Skeletal muscle satellite cell (primary cell): ENCODE results near the gene PON1.
A peak's percentile ranks its signal among the peaks of the same experiment; 100 is the strongest.

Experiments used
- H3K27me3 ChIP-seq: 2 replicates; pipeline ENCODE4 v1.7.0; 2013; ENCODE audit warnings: low read length; ENCODE audit not compliant: control insufficient read depth, insufficient read depth
- H3K36me3 ChIP-seq: 2 replicates; pipeline ENCODE4 v1.7.0; 2013; ENCODE audit warnings: mild to moderate bottlenecking, control low read depth, low read length; ENCODE audit not compliant: insufficient read depth
- H3K4me1 ChIP-seq: 2 replicates; pipeline ENCODE4 v1.7.0; 2013; ENCODE audit warnings: low read length; ENCODE audit not compliant: control insufficient read depth, insufficient read depth
- H3K4me2 ChIP-seq: 2 replicates; pipeline ENCODE4 v1.7.0; 2013; ENCODE audit warnings: mild to moderate bottlenecking, low read length
- H3K4me3 ChIP-seq: 2 replicates; pipeline ENCODE4 v1.7.0; 2013; ENCODE audit warnings: low read length
- H3K9ac ChIP-seq: 2 replicates; pipeline ENCODE4 v1.7.0; 2013; ENCODE audit warnings: mild to moderate bottlenecking, low read depth, low read length, moderate library complexity
- H3K9me3 ChIP-seq: replicated peaks from 2 replicates; pipeline ENCODE4 v1.7.0; 2013; ENCODE audit warnings: mild to moderate bottlenecking, control low read depth, low read length

Gene PON1

GRCh38 chr7:95286096-95286495 lies 38.2 kb downstream of the PON1 start:
- Histone ChIP-seq H3K27me3 (no peaks in the 10 kb centered on the region), H3K9ac (no peak overlapping the region), H3K4me3 (no peak overlapping the region), H3K4me1 (no peaks in the 10 kb centered on the region), H3K9me3 (no peaks in the 10 kb centered on the region), H3K4me2 (no peak overlapping the region), H3K36me3 (no peaks in the 10 kb centered on the region)

GRCh38 chr7:95279417-95279816 lies 44.9 kb downstream of the PON1 start:
- H3K4me2 ChIP-seq, result no peak overlapping the region

GRCh38 chr7:95276114-95276513 lies 48.2 kb downstream of the PON1 start:
- Histone ChIP-seq H3K4me1 (peaks cover 4% of the 10 kb centered on the region), H3K36me3 (no peaks in the 10 kb centered on the region), H3K9me3 (no peaks in the 10 kb centered on the region), H3K4me2 (no peak overlapping the region), H3K4me3 (no peak overlapping the region), H3K9ac (no peak overlapping the region), H3K27me3 (no peaks in the 10 kb centered on the region)

More at GRCh38 chr7:95279417-95279816, 44.9 kb downstream of the PON1 start:
- Histone ChIP-seq H3K4me1 (no peaks in the 10 kb centered on the region), H3K9ac (no peak overlapping the region), H3K27me3 (no peaks in the 10 kb centered on the region), H3K4me3 (no peak overlapping the region), H3K9me3 (no peaks in the 10 kb centered on the region), H3K36me3 (no peaks in the 10 kb centered on the region)

- Histone ChIP-seq H3K4me1 (peaks cover 15% of the 10 kb centered on the region), H3K9ac (no peak overlapping the region), H3K4me3 (no peak overlapping the region), H3K4me2 (no peak overlapping the region), H3K9me3 (no peaks in the 10 kb centered on the region), H3K27me3 (no peaks in the 10 kb centered on the region), H3K36me3 (no peaks in the 10 kb centered on the region)
These were observed 54.7 kb downstream of the PON1 start for GRCh38 chr7:95269640-95270039.

- H3K4me1 ChIP-seq, result peaks cover 25% of the 10 kb centered on the region
- no peaks in the 10 kb centered on the region for H3K27me3 ChIP-seq
- no peaks in the 10 kb centered on the region for H3K36me3 ChIP-seq
- no peak overlapping the region for H3K4me2 ChIP-seq
- no peak overlapping the region for H3K9ac ChIP-seq
- H3K9me3 ChIP-seq, result no peaks in the 10 kb centered on the region
- H3K4me3 ChIP-seq, result no peak overlapping the region
These were observed 56.6 kb downstream of the PON1 start for GRCh38 chr7:95267754-95268153.

- Histone ChIP-seq H3K4me2 (no peak overlapping the region), H3K27me3 (no peaks in the 10 kb centered on the region), H3K4me3 (no peak overlapping the region)
These were observed 58.7 kb downstream of the PON1 start for GRCh38 chr7:95265634-95266033.

GRCh38 chr7:95264363-95264891 lies 59.9 kb downstream of the PON1 start:
- Histone ChIP-seq H3K9me3 (no peaks in the 10 kb centered on the region), H3K9ac (peak overlapping the region; percentile 52), H3K4me2 (peak overlapping the region; percentile 79), H3K27me3 (no peaks in the 10 kb centered on the region), H3K36me3 (no peaks in the 10 kb centered on the region), H3K4me3 (peak overlapping the region; percentile 57), H3K4me1 (peaks cover 21% of the 10 kb centered on the region)

More at GRCh38 chr7:95265634-95266033, 58.7 kb downstream of the PON1 start:
- no peaks in the 10 kb centered on the region for H3K9me3 ChIP-seq
- H3K36me3 ChIP-seq, result no peaks in the 10 kb centered on the region
- H3K4me1 ChIP-seq, result peaks cover 21% of the 10 kb centered on the region
- H3K9ac ChIP-seq, result no peak overlapping the region

- H3K4me1 ChIP-seq, result peaks cover 21% of the 10 kb centered on the region
- no peaks in the 10 kb centered on the region for H3K27me3 ChIP-seq
- peak overlapping the region; percentile 79 for H3K4me2 ChIP-seq
- H3K4me3 ChIP-seq, result peak overlapping the region; percentile 57
- peak overlapping the region; percentile 51 for H3K9ac ChIP-seq
- no peaks in the 10 kb centered on the region for H3K9me3 ChIP-seq
- H3K36me3 ChIP-seq, result no peaks in the 10 kb centered on the region
These were observed 60.5 kb downstream of the PON1 start for GRCh38 chr7:95263785-95264362.

GRCh38 chr7:95262875-95263274 lies 61.5 kb downstream of the PON1 start:
- Histone ChIP-seq H3K4me2 (no peak overlapping the region), H3K4me3 (no peak overlapping the region), H3K36me3 (no peaks in the 10 kb centered on the region), H3K9ac (no peak overlapping the region), H3K27me3 (no peaks in the 10 kb centered on the region), H3K4me1 (peaks cover 21% of the 10 kb centered on the region), H3K9me3 (no peaks in the 10 kb centered on the region)

GRCh38 chr7:95261895-95262415 lies 62.4 kb downstream of the PON1 start:
- Histone ChIP-seq H3K4me1 (peaks cover 21% of the 10 kb centered on the region), H3K9me3 (no peaks in the 10 kb centered on the region), H3K9ac (no peak overlapping the region), H3K27me3 (no peaks in the 10 kb centered on the region), H3K4me2 (no peak overlapping the region), H3K36me3 (no peaks in the 10 kb centered on the region), H3K4me3 (no peak overlapping the region)

- no peaks in the 10 kb centered on the region for H3K4me1 ChIP-seq
- no peak overlapping the region for H3K4me2 ChIP-seq
- no peaks in the 10 kb centered on the region for H3K9me3 ChIP-seq
- H3K27me3 ChIP-seq, result no peaks in the 10 kb centered on the region
- no peak overlapping the region for H3K9ac ChIP-seq
- no peaks in the 10 kb centered on the region for H3K36me3 ChIP-seq
- H3K4me3 ChIP-seq, result no peak overlapping the region
These were observed 68.6 kb downstream of the PON1 start for GRCh38 chr7:95255691-95256090.

- Histone ChIP-seq H3K4me1 (no peaks in the 10 kb centered on the region), H3K4me3 (no peak overlapping the region), H3K9ac (no peak overlapping the region), H3K36me3 (no peaks in the 10 kb centered on the region), H3K27me3 (no peaks in the 10 kb centered on the region), H3K4me2 (no peak overlapping the region), H3K9me3 (no peaks in the 10 kb centered on the region)
These were observed 70.3 kb downstream of the PON1 start for GRCh38 chr7:95253986-95254385.
